SU-DHL-6 (cell line): ENCODE data around the gene NFIA.

ENCODE experiments used
- CTCF ChIP-seq: fragments of 200-600 bp; sonication (generic); IDR thresholded peaks from one replicate; pipeline ENCODE4 v1.5.1; 2017; ENCODE audit warnings: antibody characterized with exemption, mild to moderate bottlenecking, low read length, moderate library complexity; ENCODE audit not compliant: insufficient read depth, poor library complexity, severe bottlenecking
- EZH2phosphoT487 ChIP-seq: fragments of 200-600 bp; sonication (generic), shearing (Covaris generic); conservative IDR thresholded peaks from 2 replicates; pipeline ENCODE4 v1.6.1; 2018; ENCODE audit warnings: mild to moderate bottlenecking, antibody characterized with exemption, low read length, moderate library complexity, mixed read lengths

- no peak for TF ChIP-seq CTCF
- no peak for TF ChIP-seq EZH2phosphoT487
Measured at GRCh38 chr1:61213245-61214011, 131.1 kb downstream of the NFIA start.
